Activated T-cell treated with anti-CD3 and anti-CD28 coated beads for 24 hours (primary cell): ENCODE results near the gene SBNO1.
"Not testable (repeated sequence)": the region's sequence is repeated elsewhere in the genome, so short reads cannot be mapped to it uniquely, and the experiment has no call there.

Source experiments
- DNase-seq: peaks from one replicate; pipeline ENCODE4 v3.0.0-alpha.2; 2020; ENCODE audit warnings: low read depth

The SBNO1 gene

DNA sequence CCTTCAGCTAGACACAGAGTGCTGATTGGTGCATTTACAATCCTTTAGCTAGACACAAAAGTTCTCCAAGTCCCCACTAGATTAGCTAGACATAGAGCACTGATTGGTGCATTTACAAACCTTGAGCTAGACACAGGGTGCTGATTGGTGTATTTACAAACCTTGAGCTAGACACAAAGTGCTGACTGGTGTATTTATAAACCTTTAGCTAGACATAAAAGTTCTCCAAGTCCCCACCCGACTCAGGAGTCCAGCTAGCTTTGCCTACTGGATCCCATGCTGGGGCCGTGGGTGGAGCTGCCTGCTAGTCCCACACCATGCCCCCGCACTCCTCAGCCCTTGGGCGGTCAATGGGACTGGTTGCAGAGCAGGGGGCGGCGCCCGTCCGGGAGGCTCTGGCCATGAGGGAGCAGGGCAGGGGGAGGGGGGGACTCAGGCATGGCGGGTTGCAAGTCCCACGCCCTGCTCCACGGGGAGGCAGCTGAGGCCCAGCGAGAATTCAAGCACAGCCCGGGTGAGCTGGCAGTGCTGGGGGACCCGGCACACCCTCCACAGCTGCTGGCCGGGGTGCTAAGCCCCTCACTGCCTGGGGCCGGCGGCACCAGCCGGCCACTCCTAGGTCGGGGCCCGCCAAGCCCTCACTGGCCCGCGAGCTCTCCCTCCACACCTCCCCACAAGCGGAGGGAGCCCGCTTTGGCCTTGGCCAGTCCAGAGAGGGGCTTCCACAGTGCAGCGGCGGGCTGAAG lies 115.5 kb downstream of the SBNO1 start:
- DNase-seq: not testable (repeated sequence)

DNA sequence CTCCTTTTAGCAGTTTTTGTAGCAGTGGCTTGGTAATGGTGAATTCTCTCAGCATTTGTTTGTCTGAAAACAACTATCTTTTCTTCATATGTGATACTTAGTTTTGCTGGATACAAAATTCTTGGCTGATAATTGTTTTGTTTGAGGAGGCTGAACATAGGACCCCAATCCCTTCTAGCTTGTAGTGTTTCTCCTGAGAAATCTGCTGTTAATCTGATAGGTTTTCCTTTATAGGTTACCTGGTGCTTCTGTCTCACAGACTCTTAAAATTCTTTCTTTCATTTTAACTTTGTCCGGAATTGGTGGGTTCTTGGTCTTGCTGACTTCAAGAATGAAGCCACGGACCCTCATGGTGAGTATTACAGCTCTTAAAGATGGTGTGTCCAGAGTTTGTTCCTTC lies 116.5 kb downstream of the SBNO1 start:
- not testable (repeated sequence) for DNase-seq

DNA sequence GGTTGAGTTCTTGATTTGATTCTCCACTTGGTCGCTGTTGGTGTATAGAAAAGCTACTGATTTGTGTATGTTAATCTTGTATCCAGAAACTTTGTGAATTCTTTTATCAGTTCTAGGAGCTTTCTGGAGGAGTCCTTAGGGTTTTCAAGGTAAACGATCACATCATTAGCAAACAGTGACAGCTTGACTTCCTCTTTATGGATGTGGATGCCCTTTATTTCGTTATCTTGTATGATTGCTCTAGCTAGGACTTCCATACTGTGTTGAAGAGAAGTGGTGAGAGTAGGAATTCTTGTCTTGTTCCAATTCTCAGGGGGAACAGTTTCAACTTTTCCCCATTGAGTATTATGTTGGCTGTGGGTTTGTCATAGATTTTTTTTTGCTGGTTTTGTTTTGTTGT lies 119.0 kb downstream of the SBNO1 start:
- DNase-seq: no peak

DNA sequence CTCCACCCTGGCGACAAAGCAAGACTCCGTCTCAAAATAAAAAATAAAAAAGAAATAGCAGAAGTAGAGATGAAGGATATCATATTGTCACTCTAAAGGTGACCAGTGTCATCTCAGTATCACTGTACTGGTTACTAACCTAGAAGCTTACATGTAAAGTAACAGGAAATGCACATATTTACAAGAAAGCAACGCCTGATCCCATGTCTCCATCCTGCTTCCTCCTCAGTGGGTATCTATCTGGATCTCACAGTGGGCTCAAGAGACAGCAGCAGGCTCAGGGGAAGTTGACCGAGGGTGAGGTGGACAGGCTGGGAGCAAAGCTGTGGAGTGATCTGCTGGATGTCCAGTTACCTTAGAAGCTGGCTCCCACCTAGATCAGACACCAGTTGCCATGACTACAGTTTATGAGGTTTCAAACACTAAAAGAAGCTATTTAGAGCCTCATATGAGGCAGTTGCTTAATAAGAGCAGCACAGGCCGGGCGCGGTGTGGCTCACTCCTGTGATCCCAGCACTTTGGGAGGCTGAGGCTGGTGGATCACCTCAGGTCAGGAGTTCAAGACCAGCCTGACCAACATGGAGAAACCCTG lies 120.9 kb downstream of the SBNO1 start:
- no peak for DNase-seq

DNA sequence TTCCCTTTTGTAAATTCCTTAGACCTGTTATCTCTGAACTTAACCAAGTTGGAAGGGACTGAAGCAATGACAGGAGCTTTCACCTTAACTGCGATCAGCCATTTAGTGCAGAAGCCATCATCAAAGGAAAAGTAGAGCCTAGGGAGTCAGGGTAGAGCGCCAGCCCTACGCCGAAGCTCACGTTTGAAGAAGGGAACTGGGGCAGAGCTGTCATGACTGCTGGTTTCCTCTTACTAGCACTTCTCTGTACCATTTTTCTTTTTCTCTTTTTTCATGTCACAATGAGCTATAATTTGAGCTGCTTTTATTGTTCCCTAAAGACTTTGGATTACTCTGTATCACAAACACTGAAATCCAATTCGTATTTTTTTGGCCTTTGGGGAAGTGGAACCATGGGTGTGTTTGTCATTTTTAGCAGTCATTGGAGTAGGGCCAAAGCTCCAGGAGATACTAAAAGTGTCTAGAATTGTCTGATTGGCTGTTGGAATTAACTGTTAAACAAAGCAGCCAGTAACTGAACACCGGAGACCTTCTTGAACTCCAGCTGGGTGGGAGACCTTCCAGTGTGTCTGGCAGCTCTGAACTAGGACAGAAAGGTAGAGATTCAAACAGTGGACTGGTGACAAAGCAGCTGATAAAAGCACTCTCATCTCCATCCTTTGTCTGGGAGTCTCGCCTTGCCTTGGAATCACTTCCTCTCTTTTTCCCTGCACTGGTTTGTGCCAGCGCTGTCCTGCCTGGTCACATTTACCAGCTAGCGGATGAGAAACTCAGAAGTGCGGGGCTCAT lies 122.3 kb downstream of the SBNO1 start:
- no peak for DNase-seq
